IPS-NIHi11 (cell line): ENCODE data around the gene RIC1.
"Not testable (repeated sequence)": the region's sequence is repeated elsewhere in the genome, so short reads cannot be mapped to it uniquely, and the experiment has no call there.

ENCODE experiments used
- DNase-seq: peaks from one replicate; pipeline ENCODE4 v3.0.0; 2012; ENCODE audit warnings: mixed read lengths, low spot score

The RIC1 gene

GRCh38 chr9:5721279-5722087, 92.6 kb downstream of the RIC1 start:
- no peak for DNase-seq

GRCh38 chr9:5722679-5723078, 93.8 kb downstream of the RIC1 start:
- DNase-seq: not testable (repeated sequence)

- DNase-seq: no peak
Measured at GRCh38 chr9:5735072-5735471, 106.2 kb downstream of the RIC1 start.

- no peak for DNase-seq
Measured at GRCh38 chr9:5736563-5737346, 107.8 kb downstream of the RIC1 start.

GRCh38 chr9:5743109-5743508, 114.2 kb downstream of the RIC1 start:
- DNase-seq: no peak

- no peak for DNase-seq
Measured at GRCh38 chr9:5748438-5748837, 119.5 kb downstream of the RIC1 start.

GRCh38 chr9:5749306-5749705, 120.4 kb downstream of the RIC1 start:
- no peak for DNase-seq

GRCh38 chr9:5750569-5750968, 121.7 kb downstream of the RIC1 start:
- DNase-seq: no peak

GRCh38 chr9:5756633-5757032, 127.7 kb downstream of the RIC1 start:
- no peak for DNase-seq

GRCh38 chr9:5760338-5760737, 131.4 kb downstream of the RIC1 start:
- no peak for DNase-seq

GRCh38 chr9:5762421-5762820, 133.5 kb downstream of the RIC1 start:
- no peak for DNase-seq

- DNase-seq: no peak
Measured at GRCh38 chr9:5764130-5764868, 135.4 kb downstream of the RIC1 start.

GRCh38 chr9:5767968-5768932, 139.3 kb downstream of the RIC1 start:
- no peak for DNase-seq

- DNase-seq: peak; percentile 24
Measured at GRCh38 chr9:5773324-5773999, 144.6 kb downstream of the RIC1 start.

GRCh38 chr9:5778805-5779204, 149.9 kb downstream of the RIC1 start:
- DNase-seq: no peak

- DNase-seq: not testable (repeated sequence)
Measured at GRCh38 chr9:5779705-5780218, 150.9 kb downstream of the RIC1 start.

GRCh38 chr9:5783420-5783819, 154.5 kb downstream of the RIC1 start:
- DNase-seq: not testable (repeated sequence)

GRCh38 chr9:5783982-5784381, 155.1 kb downstream of the RIC1 start:
- no peak for DNase-seq

- DNase-seq: no peak
Measured at GRCh38 chr9:5784526-5785315, 155.8 kb downstream of the RIC1 start.
